ENCODE measurements around the gene PHETA1.
"Not testable (repeated sequence)": the region's sequence is repeated elsewhere in the genome, so short reads cannot be mapped to it uniquely, and the experiment has no call there.

Gene PHETA1

DNA sequence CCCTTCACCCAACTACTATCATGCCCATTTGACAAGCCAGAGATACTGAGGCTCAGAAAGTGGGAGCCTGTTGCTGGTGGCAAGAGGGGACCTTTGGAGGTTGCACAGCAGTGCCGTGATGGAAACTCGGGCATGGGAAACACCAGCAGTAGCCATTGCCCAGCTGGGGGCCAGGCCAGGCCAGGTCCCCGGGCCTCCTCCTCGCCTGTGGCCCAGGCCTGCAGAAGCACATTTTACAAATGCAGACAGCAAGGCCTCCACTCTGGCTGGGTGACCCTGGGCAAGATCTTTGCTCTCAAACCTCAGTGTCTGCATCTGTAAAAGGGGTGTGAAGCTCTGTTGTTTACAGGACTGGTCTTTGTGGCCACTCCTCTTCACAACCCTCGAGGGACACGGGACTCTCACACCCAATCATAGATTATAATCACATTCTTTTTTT lies 32.3 kb upstream of the PHETA1 start:
- Histone ChIP-seq H3K27ac (no peak overlapping the region), H3K9me3 (no peaks in the 10 kb centered on the region), H3K4me3 (ENCODE audit: low read depth in 1 of 2, low read length in 1 of 2) (no peak overlapping the region), H3K36me3 (no peaks in the 10 kb centered on the region), H3K27me3 (peaks cover 4% of the 10 kb centered on the region), H3K4me1 (ENCODE audit: control insufficient read depth in 1 of 2, insufficient read depth in 1 of 2, low read depth in 1 of 2, low read length in 1 of 2) (peaks cover 26 to 40% of the 10 kb centered on the region in 2 experiments)
- TF ChIP-seq, protein P1, sequence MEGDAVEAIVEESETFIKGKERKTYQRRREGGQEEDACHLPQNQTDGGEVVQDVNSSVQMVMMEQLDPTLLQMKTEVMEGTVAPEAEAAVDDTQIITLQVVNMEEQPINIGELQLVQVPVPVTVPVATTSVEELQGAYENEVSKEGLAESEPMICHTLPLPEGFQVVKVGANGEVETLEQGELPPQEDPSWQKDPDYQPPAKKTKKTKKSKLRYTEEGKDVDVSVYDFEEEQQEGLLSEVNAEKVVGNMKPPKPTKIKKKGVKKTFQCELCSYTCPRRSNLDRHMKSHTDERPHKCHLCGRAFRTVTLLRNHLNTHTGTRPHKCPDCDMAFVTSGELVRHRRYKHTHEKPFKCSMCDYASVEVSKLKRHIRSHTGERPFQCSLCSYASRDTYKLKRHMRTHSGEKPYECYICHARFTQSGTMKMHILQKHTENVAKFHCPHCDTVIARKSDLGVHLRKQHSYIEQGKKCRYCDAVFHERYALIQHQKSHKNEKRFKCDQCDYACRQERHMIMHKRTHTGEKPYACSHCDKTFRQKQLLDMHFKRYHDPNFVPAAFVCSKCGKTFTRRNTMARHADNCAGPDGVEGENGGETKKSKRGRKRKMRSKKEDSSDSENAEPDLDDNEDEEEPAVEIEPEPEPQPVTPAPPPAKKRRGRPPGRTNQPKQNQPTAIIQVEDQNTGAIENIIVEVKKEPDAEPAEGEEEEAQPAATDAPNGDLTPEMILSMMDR (IDR thresholded peaks at IDR 0.05): no peak

DNA sequence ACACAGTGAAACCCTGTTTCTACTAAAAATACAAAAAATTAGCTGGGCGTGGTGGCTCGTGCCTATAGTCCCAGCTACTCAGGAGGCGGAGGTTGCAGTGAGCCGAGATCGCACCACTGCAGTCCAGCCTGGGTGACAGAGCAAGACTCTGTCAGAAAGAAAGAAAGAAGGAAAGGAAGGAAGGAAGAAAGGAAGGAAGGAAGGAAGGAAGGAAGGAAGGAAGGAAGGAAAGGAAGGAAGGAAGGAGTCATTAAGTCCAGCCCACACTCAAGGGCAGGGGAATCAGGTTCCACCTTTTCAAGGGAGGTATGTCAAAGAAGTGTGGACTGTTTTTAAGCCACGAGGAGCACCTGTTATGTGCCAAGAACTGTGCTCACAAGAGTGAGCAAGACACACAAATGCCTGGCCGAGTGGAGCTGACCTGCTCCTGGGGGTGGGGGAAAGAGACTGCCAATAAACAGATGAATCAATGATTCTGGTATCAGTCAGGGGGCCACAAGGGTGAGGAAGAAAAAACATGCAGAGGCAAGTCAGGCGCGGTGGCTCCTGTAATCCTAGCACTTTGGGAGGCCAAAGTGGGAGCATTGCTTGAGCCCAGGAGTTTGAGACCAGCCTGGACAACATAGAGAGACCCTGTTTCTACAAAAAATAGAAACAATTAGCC lies 31.0 kb upstream of the PHETA1 start:
- H3K36me3 ChIP-seq; H3K9me3 ChIP-seq; H3K27me3 ChIP-seq; H3K4me3 ChIP-seq (ENCODE audit: low read depth in 1 of 2, low read length in 1 of 2); H3K27ac ChIP-seq: not testable (repeated sequence)
- H3K4me1 ChIP-seq (ENCODE audit: control insufficient read depth in 1 of 2, insufficient read depth in 1 of 2, low read depth in 1 of 2, low read length in 1 of 2): peaks cover 22 to 32% of the 10 kb centered on the region in 2 experiments

DNA sequence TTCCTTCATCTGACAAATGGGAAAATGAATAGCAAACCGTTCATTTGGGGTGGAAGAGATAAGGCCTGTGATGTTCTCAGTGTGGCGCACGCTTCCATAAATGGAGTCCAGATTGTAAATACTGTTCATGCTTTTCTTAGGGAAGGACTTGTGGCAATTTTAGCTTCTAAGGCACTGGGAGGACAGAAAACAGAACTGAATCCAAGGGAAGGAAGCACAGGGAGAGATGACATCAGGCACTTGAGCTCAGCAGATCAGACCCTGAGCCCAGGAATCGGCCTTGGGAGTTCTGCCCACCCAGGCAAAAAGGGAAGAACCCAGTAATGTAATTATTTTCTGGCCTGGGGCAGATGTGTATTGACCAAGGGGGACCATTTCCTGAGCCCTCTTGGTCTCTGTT lies 29.6 kb upstream of the PHETA1 start:
- Histone ChIP-seq H3K4me3 (ENCODE audit: low read depth in 1 of 2, low read length in 1 of 2) (no peak overlapping the region), H3K9me3 (no peaks in the 10 kb centered on the region), H3K27me3 (no peaks in the 10 kb centered on the region), H3K36me3 (no peaks in the 10 kb centered on the region), H3K27ac (no peak overlapping the region), H3K4me1 (ENCODE audit: control insufficient read depth in 1 of 2, insufficient read depth in 1 of 2, low read depth in 1 of 2, low read length in 1 of 2) (peaks cover 20 to 32% of the 10 kb centered on the region in 2 experiments)
- TF ChIP-seq, protein P1 (IDR thresholded peaks at IDR 0.05): no peak

DNA sequence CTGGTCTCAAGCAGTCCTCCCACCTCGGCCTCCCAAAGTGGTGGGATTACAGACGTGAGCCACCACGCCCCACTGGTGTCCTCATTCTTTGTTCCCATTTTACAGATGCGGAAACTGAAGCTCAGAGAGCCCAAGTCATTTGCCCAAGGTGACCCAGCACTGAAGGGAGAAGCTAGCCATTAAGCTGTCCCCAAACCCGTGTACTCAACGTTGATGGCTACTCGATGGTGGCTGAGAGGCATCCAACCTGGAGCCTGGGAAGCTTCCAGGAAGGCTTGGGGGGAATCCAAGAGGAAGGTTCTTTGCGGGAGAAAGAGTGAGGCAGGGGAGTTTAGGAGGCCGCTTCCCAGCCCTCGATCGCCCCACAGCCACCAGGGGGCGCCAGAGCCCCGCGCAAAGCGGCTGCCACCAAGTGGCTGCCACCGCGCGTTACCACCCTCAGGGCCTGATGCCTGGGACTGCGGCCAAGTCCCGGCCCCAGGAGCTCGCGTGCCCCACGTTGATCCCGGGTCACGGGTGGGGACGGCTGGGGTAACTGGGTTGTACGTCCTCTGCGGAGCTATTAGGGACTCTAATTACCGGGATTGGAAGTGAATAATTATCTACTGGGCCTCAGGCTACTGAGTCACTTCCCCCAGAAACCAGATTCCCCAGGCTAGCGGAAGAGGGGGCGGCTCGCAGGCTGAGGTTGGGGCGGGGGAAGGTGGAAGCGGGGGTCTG lies 28.0 kb upstream of the PHETA1 start:
- Histone ChIP-seq H3K27me3 (no peaks in the 10 kb centered on the region), H3K4me1 (ENCODE audit: control insufficient read depth in 1 of 2, insufficient read depth in 1 of 2, low read depth in 1 of 2, low read length in 1 of 2) (peaks cover 11 to 22% of the 10 kb centered on the region in 2 experiments), H3K36me3 (no peaks in the 10 kb centered on the region), H3K9me3 (no peaks in the 10 kb centered on the region), H3K4me3 (ENCODE audit: low read depth in 1 of 2, low read length in 1 of 2) (peak overlapping the region; percentile 38 to 60), H3K27ac (peak overlapping the region; percentile 36)
- TF ChIP-seq, protein P1 (IDR thresholded peaks at IDR 0.05): peak; percentile 96

DNA sequence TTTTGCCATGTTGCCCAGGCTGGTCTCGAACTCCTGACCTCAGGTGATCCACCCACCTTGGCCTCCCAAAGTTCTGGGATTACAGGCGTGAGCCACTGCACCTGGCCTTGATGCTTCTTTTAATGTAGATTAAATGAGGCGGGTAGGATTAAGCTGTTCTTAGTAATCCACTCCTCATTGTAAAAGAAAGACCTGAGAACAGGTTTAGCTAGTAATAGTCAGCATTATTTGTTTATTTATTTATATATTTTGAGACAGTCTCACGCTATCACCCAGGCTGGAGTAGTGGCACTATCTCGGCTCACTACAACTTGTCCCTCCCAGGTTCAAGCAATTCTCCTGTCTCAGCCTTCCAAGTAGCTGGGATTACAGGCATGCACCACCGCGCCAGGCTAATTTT lies 27.4 kb upstream of the PHETA1 start:
- H3K4me3 ChIP-seq (ENCODE audit: low read depth in 1 of 2, low read length in 1 of 2); H3K9me3 ChIP-seq; H3K27ac ChIP-seq; H3K36me3 ChIP-seq; H3K27me3 ChIP-seq: not testable (repeated sequence)
- H3K4me1 ChIP-seq (ENCODE audit: control insufficient read depth in 1 of 2, insufficient read depth in 1 of 2, low read depth in 1 of 2, low read length in 1 of 2): peaks cover 11 to 22% of the 10 kb centered on the region in 2 experiments

DNA sequence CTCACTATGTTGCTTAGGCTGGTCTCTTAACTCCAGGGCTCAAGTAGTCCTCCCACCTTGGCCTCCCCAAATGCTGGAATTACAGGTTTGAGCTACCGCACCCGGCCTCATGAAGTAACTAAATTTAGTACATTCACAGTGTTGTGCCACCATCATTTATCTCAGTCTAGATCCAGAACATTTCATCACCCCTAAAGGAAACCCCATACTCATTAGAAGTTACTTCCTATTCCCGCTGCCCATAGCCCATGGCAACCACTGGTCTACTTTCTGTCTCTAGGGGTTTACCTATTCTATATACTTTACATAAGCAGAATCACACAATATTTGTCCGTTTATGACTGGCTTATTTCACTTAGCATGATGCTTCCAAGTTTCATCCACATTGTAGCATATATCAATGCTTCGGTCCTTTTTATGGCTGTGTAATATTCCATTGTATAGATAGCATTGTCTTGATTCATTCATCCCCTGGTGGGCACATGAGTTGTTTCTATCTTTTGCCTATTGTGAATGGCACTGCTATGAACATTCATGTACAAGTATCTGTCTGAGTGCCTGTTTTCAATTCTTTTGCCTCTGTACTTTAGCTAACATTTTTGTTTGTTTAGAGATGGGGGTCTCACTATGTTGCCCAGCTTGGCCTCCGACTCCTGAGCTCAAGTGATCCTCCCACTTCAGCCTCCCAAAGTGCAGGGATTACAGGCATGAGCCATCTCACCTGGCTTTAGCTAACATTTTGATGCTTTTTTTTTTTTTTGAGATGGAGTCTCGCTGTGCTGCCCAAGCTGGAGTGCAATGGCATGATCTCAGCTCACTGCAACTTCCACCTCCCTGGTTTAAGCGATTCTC lies 26.7 kb upstream of the PHETA1 start:
- Histone ChIP-seq H3K4me1 (ENCODE audit: control insufficient read depth in 1 of 2, insufficient read depth in 1 of 2, low read depth in 1 of 2, low read length in 1 of 2) (peaks cover 11 to 22% of the 10 kb centered on the region in 2 experiments), H3K36me3 (no peaks in the 10 kb centered on the region)
- TF ChIP-seq, protein P1 (IDR thresholded peaks at IDR 0.05): no peak

More for the DNA sequence above, 26.7 kb upstream of the PHETA1 start:
- H3K27ac ChIP-seq: no peak overlapping the region
- no peaks in the 10 kb centered on the region for H3K9me3 ChIP-seq
- H3K27me3 ChIP-seq: no peaks in the 10 kb centered on the region
- no peak overlapping the region for H3K4me3 ChIP-seq (ENCODE audit: low read depth in 1 of 2, low read length in 1 of 2)
